ENCODE results near the gene MAPK12. TPM values are rescaled to one million over a fixed set of nuclear protein-coding genes. Genes with fewer than 3 reads are reported as not detected.

Gene MAPK12
- total RNA-seq, 2 donors from 2014 or later: 1.6 to 9.0 TPM

DNA sequence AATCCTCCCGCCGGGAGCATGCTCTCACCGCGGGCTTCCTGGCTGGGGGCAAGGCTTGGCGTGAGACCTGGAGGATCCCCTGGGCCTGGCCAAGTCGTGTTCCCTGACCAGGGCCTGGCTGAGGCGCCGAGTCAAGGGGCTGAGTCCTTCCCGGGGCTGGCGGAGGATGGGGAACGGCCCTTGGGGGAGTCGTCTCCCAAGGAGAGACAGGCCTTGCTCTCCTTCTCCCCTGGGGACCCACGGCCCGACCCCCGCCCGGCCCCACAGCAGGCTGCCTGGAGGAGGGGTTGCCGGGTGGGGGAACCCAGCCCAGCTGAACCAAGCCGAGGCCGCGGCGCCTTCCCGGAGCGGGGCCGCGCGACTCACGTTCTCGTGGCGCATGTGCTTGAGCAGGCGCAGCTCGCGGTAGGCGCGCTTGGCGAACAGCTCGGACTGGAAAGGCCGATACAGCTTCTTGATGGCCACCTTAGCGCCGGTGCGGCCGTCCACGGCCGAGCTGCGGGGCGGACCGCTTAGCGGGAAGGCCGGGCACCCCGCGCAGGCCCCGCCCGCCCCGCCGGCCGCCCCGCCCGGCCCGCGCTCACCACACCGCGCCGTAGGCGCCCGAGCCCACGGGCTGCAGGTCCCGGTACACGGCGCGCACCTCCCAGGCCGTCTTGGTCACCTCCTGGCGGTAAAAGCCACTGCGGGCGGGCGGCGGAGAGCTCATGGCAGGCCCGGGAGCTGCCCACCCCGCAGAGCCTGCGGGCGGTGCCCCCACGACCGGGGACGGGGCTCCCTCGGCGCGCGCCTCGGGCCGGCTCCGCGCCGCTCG lies 475 bp downstream of the MAPK12 start:
- Mint-ChIP-seq H3K4me1 (ENCODE audit: low read depth in 2 of 2) (peaks cover 4 to 5% of the 10 kb centered on the region in 2 donors), H3K27me3 (peaks cover 0 to 9% of the 10 kb centered on the region in 2 donors), H3K36me3 (no peaks in the 10 kb centered on the region), H3K4me3 (no peak overlapping the region), H3K27ac (no peak overlapping the region), H3K9me3 (no peaks in the 10 kb centered on the region)
- ATAC-seq (peak; percentile 32 to 53), DNase-seq (ENCODE audit: low spot score) (no peak)

- H3K36me3 Mint-ChIP-seq: no peaks in the 10 kb centered on the region
- no peak overlapping the region for H3K27ac Mint-ChIP-seq
- H3K4me1 Mint-ChIP-seq (ENCODE audit: low read depth in 2 of 2): peaks cover 4 to 5% of the 10 kb centered on the region in 2 donors
- DNase-seq (ENCODE audit: low spot score) (no peak), ATAC-seq (no peak)
- peaks cover 0 to 9% of the 10 kb centered on the region in 2 donors for H3K27me3 Mint-ChIP-seq
- no peak overlapping the region for H3K4me3 Mint-ChIP-seq
- H3K9me3 Mint-ChIP-seq: no peaks in the 10 kb centered on the region
These were observed 1.1 kb downstream of the MAPK12 start for GRCh38 chr22:50260434-50260800.

GRCh38 chr22:50259302-50259701 lies 2.2 kb downstream of the MAPK12 start:
- ATAC-seq (no peak), DNase-seq (ENCODE audit: low spot score) (no peak)
- Mint-ChIP-seq H3K27ac (no peak overlapping the region), H3K27me3 (peaks cover 0 to 9% of the 10 kb centered on the region in 2 donors), H3K4me3 (no peak overlapping the region), H3K9me3 (no peaks in the 10 kb centered on the region), H3K36me3 (no peaks in the 10 kb centered on the region), H3K4me1 (ENCODE audit: low read depth in 2 of 2) (peaks cover 4 to 5% of the 10 kb centered on the region in 2 donors)

DNA sequence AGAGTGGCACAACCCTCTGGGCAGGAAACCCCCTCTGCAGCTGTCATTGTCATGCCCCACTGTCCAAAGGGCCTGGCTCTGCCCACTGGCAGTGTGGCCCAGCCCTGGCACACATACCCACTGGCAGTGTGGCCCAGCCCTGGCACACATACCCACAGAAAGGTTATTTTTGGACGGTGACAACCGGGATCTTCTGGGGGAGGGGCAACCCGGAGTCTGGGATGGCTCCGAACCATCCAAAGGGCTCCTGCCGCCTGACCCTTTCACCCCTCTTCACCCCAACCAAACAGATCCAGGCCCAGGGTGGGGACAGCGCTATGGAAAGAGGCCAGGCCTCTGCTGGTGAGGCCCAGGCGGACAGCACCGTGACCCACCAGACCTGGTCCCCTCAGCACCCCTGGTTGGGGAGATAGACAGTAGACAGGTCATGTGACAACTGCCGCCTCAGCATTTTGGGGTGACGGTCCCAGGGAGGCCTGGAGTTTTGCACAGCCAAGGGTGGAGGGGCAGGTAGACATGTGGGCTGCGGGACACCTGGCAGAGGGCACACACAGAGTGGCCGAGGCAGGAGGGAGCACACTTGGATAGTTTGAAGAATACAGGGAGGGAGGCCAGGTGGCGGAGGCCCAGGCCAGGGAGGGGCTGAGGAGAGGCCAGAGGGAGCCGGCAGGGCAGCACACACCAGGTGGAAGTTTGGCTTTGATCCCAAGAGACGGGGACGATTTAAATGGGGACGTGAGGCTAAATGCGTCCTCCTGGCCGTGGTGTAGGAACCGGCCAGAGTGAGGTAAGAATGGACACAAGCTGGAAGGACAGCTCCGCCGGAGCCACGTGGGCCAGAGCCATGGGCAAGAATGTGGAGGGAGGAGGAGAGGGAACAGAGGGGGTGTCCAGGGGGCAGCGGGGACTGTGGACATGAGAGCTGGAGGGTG lies 2.9 kb downstream of the MAPK12 start:
- Mint-ChIP-seq H3K9me3 (no peaks in the 10 kb centered on the region), H3K36me3 (no peaks in the 10 kb centered on the region), H3K4me3 (no peak overlapping the region), H3K4me1 (ENCODE audit: low read depth in 2 of 2) (peaks cover 4 to 5% of the 10 kb centered on the region in 2 donors), H3K27me3 (peaks cover 0 to 9% of the 10 kb centered on the region in 2 donors), H3K27ac (no peak overlapping the region)
- ATAC-seq (no peak), DNase-seq (ENCODE audit: low spot score) (no peak)

- DNase-seq (ENCODE audit: low spot score): no peak
- peaks cover 4 to 5% of the 10 kb centered on the region in 2 donors for H3K4me1 Mint-ChIP-seq (ENCODE audit: low read depth in 2 of 2)
- no peak overlapping the region for H3K4me3 Mint-ChIP-seq
- H3K9me3 Mint-ChIP-seq: no peaks in the 10 kb centered on the region
- H3K36me3 Mint-ChIP-seq: no peaks in the 10 kb centered on the region
- no peak overlapping the region for H3K27ac Mint-ChIP-seq
- peaks cover 0 to 9% of the 10 kb centered on the region in 2 donors for H3K27me3 Mint-ChIP-seq
- ATAC-seq: no peak
These were observed 3.8 kb downstream of the MAPK12 start for GRCh38 chr22:50257451-50258360.

- no peak for ATAC-seq
- Mint-ChIP-seq H3K27me3 (peaks cover 0 to 5% of the 10 kb centered on the region in 2 donors), H3K36me3 (no peaks in the 10 kb centered on the region), H3K4me1 (ENCODE audit: low read depth in 2 of 2) (peaks cover 1 to 2% of the 10 kb centered on the region in 2 donors), H3K27ac (no peak overlapping the region), H3K9me3 (no peaks in the 10 kb centered on the region), H3K4me3 (no peak overlapping the region)
- DNase-seq (ENCODE audit: low spot score): no peak
These were observed 4.4 kb downstream of the MAPK12 start for GRCh38 chr22:50257041-50257440.

- no peak overlapping the region for H3K4me3 Mint-ChIP-seq
- DNase-seq (ENCODE audit: low spot score): no peak
- no peaks in the 10 kb centered on the region for H3K4me1 Mint-ChIP-seq (ENCODE audit: low read depth in 2 of 2)
- H3K27ac Mint-ChIP-seq: no peak overlapping the region
- H3K27me3 Mint-ChIP-seq: peaks cover 0 to 4% of the 10 kb centered on the region in 2 donors
- H3K36me3 Mint-ChIP-seq: no peaks in the 10 kb centered on the region
- no peak for ATAC-seq
- no peaks in the 10 kb centered on the region for H3K9me3 Mint-ChIP-seq
These were observed 5.1 kb downstream of the MAPK12 start for GRCh38 chr22:50256258-50256862.

DNA sequence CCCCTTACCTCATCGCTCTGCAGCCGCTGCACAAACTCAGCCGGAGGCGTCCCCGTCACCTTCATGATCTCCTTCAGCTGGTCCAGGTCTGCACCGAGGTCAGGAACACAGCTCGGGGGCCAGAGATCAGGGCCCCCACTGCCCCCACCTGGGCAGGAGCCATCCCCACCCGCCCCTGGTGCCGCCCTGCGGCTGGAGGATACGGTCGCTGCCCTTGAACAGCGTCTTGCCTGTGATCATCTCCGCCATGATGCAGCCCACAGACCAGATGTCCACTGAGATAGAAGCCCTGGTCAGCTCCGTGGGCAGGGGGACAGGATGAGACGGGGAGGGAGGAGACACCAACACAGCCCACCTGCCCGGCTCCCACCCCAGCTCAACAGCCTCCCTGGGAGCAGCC lies 5.9 kb downstream of the MAPK12 start:
- no peak for ATAC-seq
- no peak for DNase-seq (ENCODE audit: low spot score)
- Mint-ChIP-seq H3K9me3 (no peaks in the 10 kb centered on the region), H3K27ac (no peak overlapping the region), H3K4me3 (no peak overlapping the region), H3K4me1 (ENCODE audit: low read depth in 2 of 2) (peaks cover 0 to 2% of the 10 kb centered on the region in 2 donors), H3K27me3 (peaks cover 0 to 4% of the 10 kb centered on the region in 2 donors), H3K36me3 (no peaks in the 10 kb centered on the region)

- Mint-ChIP-seq H3K36me3 (no peaks in the 10 kb centered on the region), H3K27me3 (peaks cover 0 to 4% of the 10 kb centered on the region in 2 donors), H3K27ac (no peak overlapping the region), H3K4me1 (ENCODE audit: low read depth in 2 of 2) (peaks cover 3 to 5% of the 10 kb centered on the region in 2 donors), H3K9me3 (no peaks in the 10 kb centered on the region), H3K4me3 (no peak overlapping the region)
- ATAC-seq: no peak
- DNase-seq (ENCODE audit: low spot score): no peak
These were observed 6.4 kb downstream of the MAPK12 start for GRCh38 chr22:50255099-50255498.

GRCh38 chr22:50253941-50254340 lies 7.5 kb downstream of the MAPK12 start:
- H3K27me3 Mint-ChIP-seq: peaks cover 0 to 3% of the 10 kb centered on the region in 2 donors
- ATAC-seq (no peak), DNase-seq (ENCODE audit: low spot score) (no peak)
- H3K27ac Mint-ChIP-seq: no peak overlapping the region
- H3K9me3 Mint-ChIP-seq: no peaks in the 10 kb centered on the region
- no peak overlapping the region for H3K4me3 Mint-ChIP-seq
- H3K4me1 Mint-ChIP-seq (ENCODE audit: low read depth in 2 of 2): peaks cover 5 to 6% of the 10 kb centered on the region in 2 donors
- no peaks in the 10 kb centered on the region for H3K36me3 Mint-ChIP-seq

GRCh38 chr22:50253046-50253915 lies 8.2 kb downstream of the MAPK12 start:
- ATAC-seq (no peak), DNase-seq (ENCODE audit: low spot score) (no peak)
- Mint-ChIP-seq H3K27ac (no peak overlapping the region), H3K4me3 (no peak overlapping the region), H3K27me3 (peaks cover 0 to 2% of the 10 kb centered on the region in 2 donors), H3K9me3 (no peaks in the 10 kb centered on the region), H3K4me1 (ENCODE audit: low read depth in 2 of 2) (peaks cover 5 to 6% of the 10 kb centered on the region in 2 donors), H3K36me3 (no peaks in the 10 kb centered on the region)

Data from natural killer cell treated with Interleukin-12 subunit alpha and Interleukin-12 subunit beta and Interleukin-15 and Interleukin-18, amount 100 ng/mL, for 72 hours (primary cell).